Suprapubic skin (tissue), 4 donors: Measurements from ENCODE around the gene CNR1.

Source experiments
- CTCF ChIP-seq, 2 donors: fragments of 200-600 bp in 1 of 2; fragments of 450-650 bp in 1 of 2; sonication (generic) in 1 of 2; IDR thresholded peaks; one replicate each; pipeline ENCODE4 v1.5.1; 2016 to 2019; ENCODE audit warnings: antibody characterized with exemption in 2 of 2, mild to moderate bottlenecking in 1 of 2, moderate library complexity in 1 of 2
- EP300 ChIP-seq: sonication (generic); formaldehyde crosslinking; IDR thresholded peaks from one replicate; pipeline ENCODE4 v1.6.1; 2017; ENCODE audit warnings: antibody characterized with exemption
- POLR2A ChIP-seq, 2 donors: fragments of 450-650 bp; IDR thresholded peaks; one replicate each; pipeline ENCODE4 v1.6.1; 2017; ENCODE audit warnings: antibody characterized with exemption in 2 of 2, mild to moderate bottlenecking in 2 of 2, moderate library complexity in 2 of 2
- POLR2AphosphoS5 ChIP-seq, 3 donors: sonication (generic); formaldehyde crosslinking; IDR thresholded peaks; one replicate each; pipeline ENCODE4 v1.6.1; 2017; ENCODE audit warnings: antibody characterized with exemption in 3 of 3

GRCh38 chr6:88157106-88157505 lies 9.0 kb downstream of the CNR1 start:
- no peak for TF ChIP-seq CTCF (IDR thresholded peaks at IDR 0.05)
- TF ChIP-seq POLR2A (IDR thresholded peaks at IDR 0.05) = no peak
- TF ChIP-seq POLR2AphosphoS5 (IDR thresholded peaks at IDR 0.05) = no peak
- TF ChIP-seq EP300 = no peak
